ENCODE measurements around the gene HYOU1. TPM values are rescaled to one million over a fixed set of nuclear protein-coding genes. Genes with fewer than 3 reads are reported as not detected.

The HYOU1 gene
- total RNA-seq, 1 experiment from 2014 or later: 27.3 TPM

- Histone ChIP-seq H3K4me1 (ENCODE audit: low read length) (peaks cover 18% of the 10 kb centered on the region), H3K9me2 (replicated peaks; ENCODE audit: insufficient read depth, low read length) (no peaks in the 10 kb centered on the region), H4K20me1 (ENCODE audit: insufficient read depth, low read depth, low read length) (no peaks in the 10 kb centered on the region; the same call in 1 of the 2 replicates), H3K27ac (ENCODE audit: low read length) (peak overlapping the region; percentile 86; the same call in 1 of the 2 replicates), H3K9me3 (ENCODE audit: low read length) (no peaks in the 10 kb centered on the region), H3K36me3 (ENCODE audit: insufficient read depth, low read length) (peaks cover 33% of the 10 kb centered on the region), H2AFZ (ENCODE audit: low read length) (no peak overlapping the region), H3K4me2 (ENCODE audit: low read depth, low read length, poor library complexity, severe bottlenecking) (peak overlapping the region; percentile 82), H3K79me2 (ENCODE audit: low read length) (peaks cover 43% of the 10 kb centered on the region), H3K27me3 (ENCODE audit: low read length) (no peaks in the 10 kb centered on the region), H3K4me3 (ENCODE audit: low read length) (peak overlapping the region; percentile 91), H3K9ac (ENCODE audit: low read length) (no peak overlapping the region)
- DNase-seq: no peak
Observed at GRCh38 chr11:119016216-119017009, 40.6 kb downstream of the HYOU1 start.

GRCh38 chr11:119015054-119015611 is 41.9 kb downstream of the HYOU1 start:
- Histone ChIP-seq H4K20me1 (ENCODE audit: insufficient read depth, low read depth, low read length) (no peaks in the 10 kb centered on the region; the same call in 1 of the 2 replicates), H2AFZ (ENCODE audit: low read length) (no peak overlapping the region), H3K4me2 (ENCODE audit: low read depth, low read length, poor library complexity, severe bottlenecking) (no peak overlapping the region), H3K27me3 (ENCODE audit: low read length) (no peaks in the 10 kb centered on the region), H3K9me2 (replicated peaks; ENCODE audit: insufficient read depth, low read length) (no peaks in the 10 kb centered on the region), H3K4me1 (ENCODE audit: low read length) (peaks cover 15% of the 10 kb centered on the region), H3K36me3 (ENCODE audit: insufficient read depth, low read length) (peaks cover 33% of the 10 kb centered on the region), H3K9me3 (ENCODE audit: low read length) (no peaks in the 10 kb centered on the region), H3K27ac (ENCODE audit: low read length) (no peak overlapping the region), H3K9ac (ENCODE audit: low read length) (no peak overlapping the region), H3K4me3 (ENCODE audit: low read length) (no peak overlapping the region), H3K79me2 (ENCODE audit: low read length) (peaks cover 36% of the 10 kb centered on the region)
- DNase-seq: no peak

GRCh38 chr11:119014209-119014924 is 42.6 kb downstream of the HYOU1 start:
- no peak for DNase-seq
- H3K4me3 ChIP-seq (ENCODE audit: low read length): no peak overlapping the region
- no peak overlapping the region for H3K9ac ChIP-seq (ENCODE audit: low read length)
- H3K4me2 ChIP-seq (ENCODE audit: low read depth, low read length, poor library complexity, severe bottlenecking): no peak overlapping the region
- no peaks in the 10 kb centered on the region for H3K9me3 ChIP-seq (ENCODE audit: low read length)
- H3K9me2 ChIP-seq (replicated peaks; ENCODE audit: insufficient read depth, low read length): no peaks in the 10 kb centered on the region
- H2AFZ ChIP-seq (ENCODE audit: low read length): no peak overlapping the region
- H4K20me1 ChIP-seq (ENCODE audit: insufficient read depth, low read depth, low read length): no peaks in the 10 kb centered on the region; the same call in 1 of the 2 replicates
- peaks cover 33% of the 10 kb centered on the region for H3K36me3 ChIP-seq (ENCODE audit: insufficient read depth, low read length)
- H3K27me3 ChIP-seq (ENCODE audit: low read length): no peaks in the 10 kb centered on the region
- peaks cover 9% of the 10 kb centered on the region for H3K4me1 ChIP-seq (ENCODE audit: low read length)
- H3K27ac ChIP-seq (ENCODE audit: low read length): no peak overlapping the region
- peaks cover 28% of the 10 kb centered on the region for H3K79me2 ChIP-seq (ENCODE audit: low read length)

- H3K9me3 ChIP-seq (ENCODE audit: low read length): no peaks in the 10 kb centered on the region
- H3K9me2 ChIP-seq (replicated peaks; ENCODE audit: insufficient read depth, low read length): no peaks in the 10 kb centered on the region
- no peak overlapping the region for H3K27ac ChIP-seq (ENCODE audit: low read length)
- H3K9ac ChIP-seq (ENCODE audit: low read length): no peak overlapping the region
- H3K4me1 ChIP-seq (ENCODE audit: low read length): peaks cover 9% of the 10 kb centered on the region
- H3K4me3 ChIP-seq (ENCODE audit: low read length): no peak overlapping the region
- peaks cover 33% of the 10 kb centered on the region for H3K36me3 ChIP-seq (ENCODE audit: insufficient read depth, low read length)
- no peak overlapping the region for H2AFZ ChIP-seq (ENCODE audit: low read length)
- H3K4me2 ChIP-seq (ENCODE audit: low read depth, low read length, poor library complexity, severe bottlenecking): no peak overlapping the region
- H3K27me3 ChIP-seq (ENCODE audit: low read length): no peaks in the 10 kb centered on the region
- no peak for DNase-seq
- H3K79me2 ChIP-seq (ENCODE audit: low read length): peaks cover 17% of the 10 kb centered on the region
- no peaks in the 10 kb centered on the region for H4K20me1 ChIP-seq (ENCODE audit: insufficient read depth, low read depth, low read length)
Observed at GRCh38 chr11:119012629-119013170, 44.3 kb downstream of the HYOU1 start.

GRCh38 chr11:119011476-119012053 is 45.4 kb downstream of the HYOU1 start:
- Histone ChIP-seq H3K36me3 (ENCODE audit: insufficient read depth, low read length) (peaks cover 27% of the 10 kb centered on the region), H3K4me2 (ENCODE audit: low read depth, low read length, poor library complexity, severe bottlenecking) (no peak overlapping the region), H3K27me3 (ENCODE audit: low read length) (no peaks in the 10 kb centered on the region), H3K9me2 (replicated peaks; ENCODE audit: insufficient read depth, low read length) (no peaks in the 10 kb centered on the region), H4K20me1 (ENCODE audit: insufficient read depth, low read depth, low read length) (no peaks in the 10 kb centered on the region), H3K79me2 (ENCODE audit: low read length) (peaks cover 6% of the 10 kb centered on the region), H3K9me3 (ENCODE audit: low read length) (no peaks in the 10 kb centered on the region), H3K4me1 (ENCODE audit: low read length) (peaks cover 2% of the 10 kb centered on the region), H3K27ac (ENCODE audit: low read length) (no peak overlapping the region), H3K9ac (ENCODE audit: low read length) (no peak overlapping the region), H2AFZ (ENCODE audit: low read length) (no peak overlapping the region), H3K4me3 (ENCODE audit: low read length) (no peak overlapping the region)
- DNase-seq: no peak

- no peaks in the 10 kb centered on the region for H3K9me2 ChIP-seq (replicated peaks; ENCODE audit: insufficient read depth, low read length)
Observed at GRCh38 chr11:119006656-119007055, 50.3 kb downstream of the HYOU1 start.

GRCh38 chr11:119000906-119001305 is 56.1 kb downstream of the HYOU1 start:
- Histone ChIP-seq H3K36me3 (ENCODE audit: insufficient read depth, low read length) (no peaks in the 10 kb centered on the region), H3K27me3 (ENCODE audit: low read length) (no peaks in the 10 kb centered on the region), H3K9ac (ENCODE audit: low read length) (no peak overlapping the region), H3K9me3 (ENCODE audit: low read length) (no peaks in the 10 kb centered on the region), H4K20me1 (ENCODE audit: insufficient read depth, low read depth, low read length) (no peaks in the 10 kb centered on the region), H3K27ac (ENCODE audit: low read length) (no peak overlapping the region), H2AFZ (ENCODE audit: low read length) (no peak overlapping the region), H3K9me2 (replicated peaks; ENCODE audit: insufficient read depth, low read length) (no peaks in the 10 kb centered on the region), H3K4me1 (ENCODE audit: low read length) (peaks cover 11% of the 10 kb centered on the region), H3K4me3 (ENCODE audit: low read length) (no peak overlapping the region), H3K79me2 (ENCODE audit: low read length) (peaks cover 33% of the 10 kb centered on the region), H3K4me2 (ENCODE audit: low read depth, low read length, poor library complexity, severe bottlenecking) (no peak overlapping the region)
- DNase-seq: no peak

More at GRCh38 chr11:119006656-119007055, 50.3 kb downstream of the HYOU1 start:
- Histone ChIP-seq H2AFZ (ENCODE audit: low read length) (no peak overlapping the region), H4K20me1 (ENCODE audit: insufficient read depth, low read depth, low read length) (no peaks in the 10 kb centered on the region), H3K27ac (ENCODE audit: low read length) (no peak overlapping the region), H3K9me3 (ENCODE audit: low read length) (no peaks in the 10 kb centered on the region), H3K79me2 (ENCODE audit: low read length) (no peaks in the 10 kb centered on the region), H3K9ac (ENCODE audit: low read length) (no peak overlapping the region), H3K4me1 (ENCODE audit: low read length) (no peaks in the 10 kb centered on the region), H3K27me3 (ENCODE audit: low read length) (no peaks in the 10 kb centered on the region), H3K4me2 (ENCODE audit: low read depth, low read length, poor library complexity, severe bottlenecking) (no peak overlapping the region), H3K4me3 (ENCODE audit: low read length) (no peak overlapping the region), H3K36me3 (ENCODE audit: insufficient read depth, low read length) (no peaks in the 10 kb centered on the region)
- DNase-seq: no peak

Data from Karpas-422 (cell line).